NB4 (cell line): ENCODE results near the gene SOCS2.

Experiments used
- POLR2A ChIP-seq: IDR thresholded peaks from 2 replicates; pipeline ENCODE4 v1.6.1; 2011; ENCODE audit warnings: mild to moderate bottlenecking; ENCODE audit not compliant: insufficient read length; ENCODE audit errors: extremely low read depth
- TF ChIP-seq, protein P1 (sequence below): IDR thresholded peaks from one replicate; pipeline ENCODE4 v1.5.1; 2012; ENCODE audit warnings: low read depth, low read length

DNA sequence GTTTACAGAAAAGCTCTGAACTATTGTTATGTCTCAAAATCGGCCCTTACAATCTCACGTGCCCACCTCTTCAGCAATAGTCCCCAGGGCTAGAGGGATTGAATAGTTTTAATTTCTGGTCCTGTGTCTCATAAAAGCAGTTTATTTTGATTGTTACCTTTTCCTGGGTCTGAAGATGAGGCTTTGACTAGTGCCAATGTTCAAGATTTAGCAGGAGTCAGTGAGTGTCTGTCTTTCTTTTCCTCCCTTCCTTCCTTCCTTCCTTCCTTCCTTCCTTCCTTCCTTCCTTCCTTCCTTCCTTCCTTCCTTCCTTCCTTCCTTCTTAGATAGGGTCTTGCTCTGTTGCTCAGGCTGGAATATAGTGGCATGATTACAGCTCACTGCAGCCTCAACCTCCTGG lies 24.7 kb upstream of the SOCS2 start:
- TF ChIP-seq POLR2A = no peak
- TF ChIP-seq, protein P1, sequence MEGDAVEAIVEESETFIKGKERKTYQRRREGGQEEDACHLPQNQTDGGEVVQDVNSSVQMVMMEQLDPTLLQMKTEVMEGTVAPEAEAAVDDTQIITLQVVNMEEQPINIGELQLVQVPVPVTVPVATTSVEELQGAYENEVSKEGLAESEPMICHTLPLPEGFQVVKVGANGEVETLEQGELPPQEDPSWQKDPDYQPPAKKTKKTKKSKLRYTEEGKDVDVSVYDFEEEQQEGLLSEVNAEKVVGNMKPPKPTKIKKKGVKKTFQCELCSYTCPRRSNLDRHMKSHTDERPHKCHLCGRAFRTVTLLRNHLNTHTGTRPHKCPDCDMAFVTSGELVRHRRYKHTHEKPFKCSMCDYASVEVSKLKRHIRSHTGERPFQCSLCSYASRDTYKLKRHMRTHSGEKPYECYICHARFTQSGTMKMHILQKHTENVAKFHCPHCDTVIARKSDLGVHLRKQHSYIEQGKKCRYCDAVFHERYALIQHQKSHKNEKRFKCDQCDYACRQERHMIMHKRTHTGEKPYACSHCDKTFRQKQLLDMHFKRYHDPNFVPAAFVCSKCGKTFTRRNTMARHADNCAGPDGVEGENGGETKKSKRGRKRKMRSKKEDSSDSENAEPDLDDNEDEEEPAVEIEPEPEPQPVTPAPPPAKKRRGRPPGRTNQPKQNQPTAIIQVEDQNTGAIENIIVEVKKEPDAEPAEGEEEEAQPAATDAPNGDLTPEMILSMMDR = no peak
